Measurements from ENCODE around the gene MTHFR.
"Not testable (repeated sequence)": the region's sequence is repeated elsewhere in the genome, so short reads cannot be mapped to it uniquely, and the experiment has no call there.

Gene MTHFR

GRCh38 chr1:11833497-11833896, 27.7 kb upstream of the MTHFR start:
- DNase-seq, result no peak

- peak; percentile 46 to 61 for DNase-seq
Observed at GRCh38 chr1:11831945-11832725, 26.4 kb upstream of the MTHFR start.

- no peak for DNase-seq
Observed at GRCh38 chr1:11828511-11828910, 22.7 kb upstream of the MTHFR start.

DNA sequence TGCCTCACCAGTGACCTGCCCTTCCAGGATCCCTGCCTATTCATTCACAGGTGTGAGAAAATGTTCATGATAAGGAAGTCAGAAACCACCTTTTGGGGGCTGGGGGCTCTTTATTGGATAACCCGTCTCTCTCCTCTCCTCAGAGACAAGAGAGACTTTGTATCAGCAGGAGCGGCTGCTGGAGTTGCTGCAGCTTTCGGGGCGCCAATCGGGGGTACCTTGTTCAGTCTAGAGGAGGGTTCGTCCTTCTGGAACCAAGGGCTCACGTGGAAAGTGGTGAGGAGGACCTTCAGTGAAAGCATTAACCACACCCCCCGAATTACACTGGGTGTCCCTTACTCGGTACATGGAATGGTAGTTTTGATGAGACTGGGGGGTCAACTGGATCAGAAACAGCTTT, 21.2 kb upstream of the MTHFR start:
- no peak for DNase-seq

GRCh38 chr1:11825131-11825530, 19.4 kb upstream of the MTHFR start:
- no peak for DNase-seq

DNA sequence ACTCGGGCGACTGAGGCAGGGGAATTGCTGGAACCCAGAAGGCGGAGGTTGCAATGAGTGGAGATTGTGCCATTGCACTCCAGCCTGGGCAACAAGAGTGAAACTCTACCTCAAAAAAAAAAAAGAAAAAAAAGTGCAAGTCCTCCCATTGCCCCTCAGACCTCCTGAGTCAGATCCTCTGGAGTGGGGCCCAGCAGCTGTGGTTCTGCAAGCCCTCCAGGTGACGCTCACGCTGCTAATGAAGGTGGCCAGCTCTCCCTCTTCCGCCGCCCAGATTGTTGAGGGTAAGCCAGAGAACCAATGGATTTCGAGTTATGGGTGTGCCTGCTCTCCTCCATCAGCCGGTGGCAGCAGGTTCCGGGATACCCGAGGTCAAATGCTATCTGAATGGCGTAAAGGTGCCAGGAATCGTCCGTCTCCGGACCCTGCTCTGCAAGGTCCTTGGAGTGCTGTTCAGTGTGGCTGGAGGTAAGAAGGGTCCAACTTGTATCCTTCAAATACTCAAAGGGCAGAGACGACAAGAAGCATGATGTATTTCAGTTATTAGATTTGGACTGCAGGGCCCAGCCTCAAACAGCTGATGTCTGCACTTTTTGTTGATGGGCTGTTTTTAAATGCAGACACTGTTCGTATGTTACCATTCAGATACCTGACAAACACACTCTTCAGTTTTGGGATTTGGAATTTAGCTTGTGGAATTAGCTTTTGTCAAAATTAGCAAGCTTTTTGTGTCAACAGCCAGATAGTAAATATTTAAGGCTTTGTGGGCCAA, 17.8 kb upstream of the MTHFR start:
- no peak for DNase-seq

DNA sequence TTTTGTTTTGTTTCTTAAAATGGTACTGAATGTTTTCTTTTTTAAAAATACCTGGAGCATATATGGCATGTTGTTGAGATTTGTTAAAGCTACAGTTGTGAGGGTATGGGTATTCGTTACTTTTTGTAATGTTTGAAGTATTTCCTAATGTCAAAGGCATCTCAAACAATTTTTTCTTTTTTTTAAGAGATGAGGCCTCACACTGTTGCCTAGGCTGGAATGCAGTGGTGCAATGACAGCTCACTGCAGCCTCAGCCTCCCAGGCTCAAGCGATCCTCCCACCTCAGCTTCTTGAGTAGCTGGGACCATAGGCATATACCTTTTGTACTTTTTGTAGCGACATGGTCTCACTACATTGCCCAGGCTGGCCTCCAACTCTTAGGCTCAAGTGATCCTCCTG, 16.3 kb upstream of the MTHFR start:
- DNase-seq, result no peak

- no peak for DNase-seq
Observed at GRCh38 chr1:11817192-11817591, 11.4 kb upstream of the MTHFR start.

- peak; percentile 30 to 31 for DNase-seq
Observed at GRCh38 chr1:11813021-11813420, 7.3 kb upstream of the MTHFR start.

GRCh38 chr1:11807133-11807532, 1.4 kb upstream of the MTHFR start:
- no peak for DNase-seq

GRCh38 chr1:11806307-11806936, 658 bp upstream of the MTHFR start:
- DNase-seq, result peak; percentile 24 to 40

- peak; percentile 17 to 58 for DNase-seq
Observed at GRCh38 chr1:11804666-11805421, 920 bp downstream of the MTHFR start.

- DNase-seq, result not testable (repeated sequence)
Observed at GRCh38 chr1:11803924-11804665, 1.7 kb downstream of the MTHFR start.

GRCh38 chr1:11802973-11803885, 2.5 kb downstream of the MTHFR start:
- peak; percentile 68 to 81 for DNase-seq

- DNase-seq, result peak; percentile 43 to 61
Observed at GRCh38 chr1:11802616-11802972, 3.2 kb downstream of the MTHFR start.

DNA sequence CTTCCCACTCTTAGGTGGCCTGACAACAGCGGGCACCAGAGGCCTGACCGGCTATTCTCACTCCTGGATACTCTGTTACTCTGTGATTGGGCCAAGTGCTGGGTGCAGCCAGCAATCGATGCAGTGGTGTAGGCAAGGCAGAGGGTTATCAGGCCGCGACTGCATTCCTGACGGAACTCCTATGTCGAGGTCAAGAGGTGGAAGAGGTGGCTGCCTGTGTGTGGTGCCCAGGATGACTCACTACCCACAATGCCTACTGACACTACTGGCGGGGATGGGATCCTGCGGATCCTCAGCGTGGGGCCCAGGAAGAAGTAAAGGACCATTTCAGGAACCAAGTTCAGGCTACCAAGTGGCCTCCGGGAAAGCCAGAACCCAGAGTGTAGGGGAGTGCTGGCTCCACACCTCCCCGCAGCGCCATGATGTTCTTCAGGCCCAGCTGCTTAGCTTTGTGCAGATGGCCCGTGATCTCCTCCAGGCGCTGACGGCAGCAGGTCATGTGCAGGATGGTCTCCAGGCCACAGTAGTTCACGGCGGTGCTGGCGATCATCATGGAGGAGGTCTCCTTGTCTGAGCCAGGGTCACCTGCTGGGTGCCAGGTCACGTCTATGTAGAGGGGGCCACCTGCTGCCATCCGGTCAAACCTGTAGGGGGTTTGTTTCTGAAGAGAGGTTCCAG, 4.9 kb downstream of the MTHFR start:
- DNase-seq, result no peak

GRCh38 chr1:11800391-11800755, 5.4 kb downstream of the MTHFR start:
- no peak for DNase-seq

GRCh38 chr1:11799896-11800295, 5.9 kb downstream of the MTHFR start:
- DNase-seq, result no peak

- DNase-seq, result no peak
Observed at GRCh38 chr1:11799099-11799498, 6.7 kb downstream of the MTHFR start.

GRCh38 chr1:11797525-11798216, 8.1 kb downstream of the MTHFR start:
- no peak for DNase-seq
